Activated B cell treated with CpG ODN at 0.5 μM for 24 hours (primary cell): Measurements from ENCODE around the gene OPN1SW. TPM values are rescaled to one million over a fixed set of nuclear protein-coding genes. Genes with fewer than 3 reads are reported as not detected.

Experiments
- ATAC-seq: fragments of 200-7000 bp; cut with Tn5 transposase; one replicate; pipeline ENCODE4 v1.10.0; 2021; ENCODE audit warnings: low read depth, mild to moderate bottlenecking, moderate library complexity
- CTCF ChIA-PET: fragments of 350-600 bp; sonication (Branson Sonifier 250); formaldehyde crosslinking; loops from one replicate; lab custom pipeline; 2021; ENCODE audit warnings: antibody characterized with exemption; lab: Charles Lee
- POLR2A ChIA-PET: fragments of 350-600 bp; sonication (Branson Sonifier 250); formaldehyde crosslinking; loops from one replicate; lab custom pipeline; 2021; ENCODE audit warnings: antibody characterized with exemption; lab: Charles Lee
- DNase-seq: peaks from one replicate; pipeline ENCODE4 v3.0.0; 2022
- H3K27ac Mint-ChIP-seq: one replicate; pipeline ENCODE4 v1.8.0; 2020; ENCODE audit warnings: mixed read lengths
- H3K27me3 Mint-ChIP-seq: one replicate; pipeline ENCODE4 v1.8.0; 2021; ENCODE audit warnings: mixed read lengths
- H3K36me3 Mint-ChIP-seq: one replicate; pipeline ENCODE4 v1.8.0; 2021; ENCODE audit warnings: low read depth, mixed read lengths
- H3K4me1 Mint-ChIP-seq: one replicate; pipeline ENCODE4 v1.8.0; 2021; ENCODE audit warnings: mixed read lengths
- H3K4me3 Mint-ChIP-seq: one replicate; pipeline ENCODE4 v1.8.0; 2020; ENCODE audit warnings: mild to moderate bottlenecking, mixed read lengths
- H3K9me3 Mint-ChIP-seq: one replicate; pipeline ENCODE4 v1.8.0; 2020; ENCODE audit warnings: mixed read lengths
- intact Hi-C: fragments of 100-400 bp; cut with micrococcal nuclease; formaldehyde crosslinking; loops from one replicate; pipeline ENCODE4 v1.15.1; 2024
- total RNA-seq: library from RNA; stranded (reverse); gene quantifications from 2 replicates; pipeline ENCODE4 v1.2.3, GENCODE V29; 2022
- TF ChIP-seq, protein P1 (sequence below): fragments of 200-600 bp; IDR thresholded peaks from one replicate; pipeline ENCODE4 v1.8.0; 2022; ENCODE audit warnings: antibody characterized with exemption, mild to moderate bottlenecking

The OPN1SW gene
- total RNA-seq, 1 donor from 2014 or later, result not detected

DNA sequence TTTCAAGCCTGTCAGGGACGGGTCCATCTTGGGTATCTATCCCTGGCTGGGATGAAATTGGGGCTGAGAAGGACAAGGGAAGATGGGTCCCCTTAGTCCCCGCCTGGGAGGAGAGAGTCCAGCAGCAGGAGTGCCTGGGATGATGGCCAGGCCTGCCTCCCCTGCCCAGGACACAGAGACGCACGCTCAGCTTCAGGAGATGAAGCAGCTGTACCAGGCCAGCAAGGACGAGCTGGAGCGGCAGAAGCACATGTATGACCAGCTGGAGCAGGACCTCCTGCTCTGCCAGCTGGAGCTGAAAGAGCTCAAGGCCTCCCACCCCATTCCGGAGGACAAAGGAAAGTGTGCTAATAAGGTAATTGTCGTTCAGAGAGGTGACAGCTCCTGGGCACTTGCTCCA, 31.6 kb upstream of the OPN1SW start:
- intact Hi-C loops, result no loop called here
- Mint-ChIP-seq H3K9me3 (no peaks in the 10 kb centered on the region), H3K27me3 (no peaks in the 10 kb centered on the region), H3K36me3 (no peaks in the 10 kb centered on the region), H3K4me3 (no peak overlapping the region), H3K4me1 (no peaks in the 10 kb centered on the region), H3K27ac (no peak overlapping the region)
- ATAC-seq (no peak), DNase-seq (no peak)
- ChIA-PET CTCF (interaction anchor here (1.5 kb wide), 1 partner anchor 76 kb away, joined by 7 read pairs; no protein-coding TSS in a partner anchor), POLR2A (interaction anchor here (1.2 kb wide), 1 partner anchor 16 kb away, joined by 3 read pairs; no protein-coding TSS in a partner anchor)
- TF ChIP-seq, protein P1, sequence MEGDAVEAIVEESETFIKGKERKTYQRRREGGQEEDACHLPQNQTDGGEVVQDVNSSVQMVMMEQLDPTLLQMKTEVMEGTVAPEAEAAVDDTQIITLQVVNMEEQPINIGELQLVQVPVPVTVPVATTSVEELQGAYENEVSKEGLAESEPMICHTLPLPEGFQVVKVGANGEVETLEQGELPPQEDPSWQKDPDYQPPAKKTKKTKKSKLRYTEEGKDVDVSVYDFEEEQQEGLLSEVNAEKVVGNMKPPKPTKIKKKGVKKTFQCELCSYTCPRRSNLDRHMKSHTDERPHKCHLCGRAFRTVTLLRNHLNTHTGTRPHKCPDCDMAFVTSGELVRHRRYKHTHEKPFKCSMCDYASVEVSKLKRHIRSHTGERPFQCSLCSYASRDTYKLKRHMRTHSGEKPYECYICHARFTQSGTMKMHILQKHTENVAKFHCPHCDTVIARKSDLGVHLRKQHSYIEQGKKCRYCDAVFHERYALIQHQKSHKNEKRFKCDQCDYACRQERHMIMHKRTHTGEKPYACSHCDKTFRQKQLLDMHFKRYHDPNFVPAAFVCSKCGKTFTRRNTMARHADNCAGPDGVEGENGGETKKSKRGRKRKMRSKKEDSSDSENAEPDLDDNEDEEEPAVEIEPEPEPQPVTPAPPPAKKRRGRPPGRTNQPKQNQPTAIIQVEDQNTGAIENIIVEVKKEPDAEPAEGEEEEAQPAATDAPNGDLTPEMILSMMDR, result no peak

DNA sequence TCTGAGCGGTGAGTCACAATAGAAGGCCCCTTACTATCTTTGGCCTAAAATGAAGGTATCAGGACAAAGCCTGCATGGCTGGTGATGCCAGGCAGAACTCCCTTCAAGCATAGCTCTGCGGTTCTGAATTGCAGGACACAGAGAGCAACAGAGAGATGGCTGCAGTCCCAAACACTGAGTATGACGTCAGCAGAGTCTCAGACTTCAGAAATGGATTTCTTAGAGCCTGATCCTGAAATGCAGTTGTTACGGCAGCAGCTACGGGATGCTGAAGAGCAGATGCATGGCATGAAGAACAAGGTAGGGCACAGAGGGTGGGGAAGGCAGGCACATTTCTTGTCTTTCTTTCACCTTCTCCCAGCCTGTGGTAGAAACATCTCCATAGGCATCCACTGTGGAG, 29.6 kb upstream of the OPN1SW start:
- no peak overlapping the region for H3K4me3 Mint-ChIP-seq
- no peaks in the 10 kb centered on the region for H3K36me3 Mint-ChIP-seq
- intact Hi-C loops, result no loop called here
- no peaks in the 10 kb centered on the region for H3K9me3 Mint-ChIP-seq
- TF ChIP-seq, protein P1, result no peak
- DNase-seq (no peak), ATAC-seq (no peak)
- H3K27ac Mint-ChIP-seq, result no peak overlapping the region
- ChIA-PET CTCF (no interaction called here), POLR2A (no interaction called here)
- no peaks in the 10 kb centered on the region for H3K27me3 Mint-ChIP-seq
- no peaks in the 10 kb centered on the region for H3K4me1 Mint-ChIP-seq

DNA sequence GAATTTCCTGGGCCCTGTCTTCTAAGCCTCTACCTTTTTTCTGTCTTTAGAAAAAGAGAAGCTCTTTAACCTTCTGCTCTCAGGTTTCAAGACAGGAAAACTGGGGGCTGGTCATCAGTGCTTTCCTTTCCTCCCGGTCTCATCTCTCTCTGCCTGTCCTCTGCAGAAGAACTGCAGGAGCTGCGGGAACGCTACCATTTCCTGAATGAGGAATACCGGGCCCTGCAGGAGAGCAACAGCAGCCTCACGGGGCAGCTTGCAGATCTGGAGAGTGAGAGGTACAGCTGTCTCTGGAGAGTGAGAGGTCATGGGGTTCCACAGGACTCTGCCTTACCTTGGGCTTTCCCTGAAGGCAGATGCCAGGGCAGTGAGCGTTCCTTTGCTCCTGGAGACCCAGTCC, 28.9 kb upstream of the OPN1SW start:
- H3K36me3 Mint-ChIP-seq, result no peaks in the 10 kb centered on the region
- H3K4me1 Mint-ChIP-seq, result no peaks in the 10 kb centered on the region
- TF ChIP-seq, protein P1, result no peak
- ATAC-seq (no peak), DNase-seq (no peak)
- no peaks in the 10 kb centered on the region for H3K9me3 Mint-ChIP-seq
- H3K4me3 Mint-ChIP-seq, result no peak overlapping the region
- H3K27ac Mint-ChIP-seq, result no peak overlapping the region
- intact Hi-C loops, result no loop called here
- ChIA-PET CTCF (no interaction called here), POLR2A (no interaction called here)
- H3K27me3 Mint-ChIP-seq, result no peaks in the 10 kb centered on the region

DNA sequence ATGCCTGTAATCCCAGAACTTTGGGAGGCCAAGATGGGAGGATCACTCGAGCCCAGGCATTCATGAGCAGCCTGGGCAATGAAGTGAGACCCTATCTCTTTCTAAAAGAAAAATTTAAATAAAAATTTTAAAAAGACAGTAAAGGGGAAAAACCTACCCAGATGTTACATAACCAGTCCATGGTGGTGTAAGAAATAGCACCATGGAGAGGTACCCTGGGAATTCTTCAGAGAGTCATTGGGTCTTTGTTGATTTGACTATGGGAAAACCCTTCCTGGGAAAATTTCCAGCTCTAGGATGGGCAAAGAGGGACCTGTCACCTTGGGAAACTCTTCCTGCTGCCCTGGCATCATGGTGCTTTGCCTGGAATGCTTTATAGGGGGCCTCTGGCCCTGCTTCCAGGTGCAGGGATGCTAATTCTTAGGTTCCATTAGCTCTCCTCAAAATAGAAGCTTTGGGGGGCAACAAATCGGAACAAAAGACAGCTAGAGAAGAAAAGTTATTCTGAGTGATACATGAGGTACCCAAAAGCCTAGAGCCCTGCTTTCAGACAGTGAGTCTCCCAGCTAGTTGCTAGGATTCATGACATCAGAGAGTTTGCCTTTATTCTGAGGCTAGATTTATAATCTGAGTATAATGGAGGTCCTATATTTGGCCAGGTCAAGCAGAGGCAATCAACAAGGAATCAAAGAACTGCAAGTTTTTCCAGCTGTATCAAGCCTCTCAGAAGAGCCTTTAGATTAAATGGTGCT, 26.2 kb upstream of the OPN1SW start:
- CTCF ChIA-PET, result no interaction called here
- no peaks in the 10 kb centered on the region for H3K9me3 Mint-ChIP-seq
- intact Hi-C loops, result no loop called here
- no peaks in the 10 kb centered on the region for H3K27me3 Mint-ChIP-seq
- no peak overlapping the region for H3K4me3 Mint-ChIP-seq
- H3K4me1 Mint-ChIP-seq, result no peaks in the 10 kb centered on the region
- POLR2A ChIA-PET, result no interaction called here
- TF ChIP-seq, protein P1, result no peak
- DNase-seq (no peak), ATAC-seq (no peak)
- no peak overlapping the region for H3K27ac Mint-ChIP-seq
- H3K36me3 Mint-ChIP-seq, result no peaks in the 10 kb centered on the region

DNA sequence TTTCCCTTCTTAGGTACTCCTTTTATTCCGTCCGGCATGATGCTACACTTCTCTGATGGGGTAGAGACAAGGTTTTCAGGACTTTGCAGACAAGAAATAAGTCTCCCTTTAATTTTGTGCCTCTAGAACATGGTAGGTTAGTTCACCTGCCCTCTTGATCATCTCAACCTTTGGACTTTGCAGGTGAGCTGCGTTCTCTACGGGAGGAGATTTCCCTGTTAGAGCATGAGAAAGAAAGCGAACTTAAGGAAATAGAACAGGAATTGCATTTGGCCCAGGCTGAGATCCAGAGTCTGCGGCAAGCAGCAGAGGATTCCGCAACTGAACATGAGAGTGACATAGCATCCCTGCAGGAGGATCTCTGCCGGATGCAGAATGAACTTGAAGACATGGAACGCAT, 25.4 kb upstream of the OPN1SW start:
- Mint-ChIP-seq H3K27ac (no peak overlapping the region), H3K9me3 (no peaks in the 10 kb centered on the region), H3K27me3 (no peaks in the 10 kb centered on the region), H3K4me1 (no peaks in the 10 kb centered on the region), H3K4me3 (no peak overlapping the region), H3K36me3 (no peaks in the 10 kb centered on the region)
- no peak for DNase-seq
- TF ChIP-seq, protein P1, result no peak
- intact Hi-C loops, result no loop called here
- ChIA-PET CTCF (no interaction called here), POLR2A (no interaction called here)
- no peak for ATAC-seq
